SK-N-MC (cell line): ENCODE data around the gene SPIC.

Experiments
- EZH2 ChIP-seq: fragments of 200-600 bp; sonication (generic); IDR thresholded peaks from one replicate; pipeline ENCODE4 v1.6.1; 2017; ENCODE audit warnings: antibody characterized with exemption
- FOXP2 ChIP-seq: optimal IDR thresholded peaks from 2 replicates; pipeline ENCODE3; 2011; ENCODE audit warnings: mild to moderate bottlenecking, moderate library complexity; ENCODE audit not compliant: insufficient read depth; ENCODE audit errors: extremely low read length, control extremely low read depth
- POLR2AphosphoS5 ChIP-seq: IDR thresholded peaks from 2 replicates; pipeline ENCODE4 v1.6.1; 2012; ENCODE audit warnings: mild to moderate bottlenecking, low read depth, low read length, borderline replicate concordance

DNA sequence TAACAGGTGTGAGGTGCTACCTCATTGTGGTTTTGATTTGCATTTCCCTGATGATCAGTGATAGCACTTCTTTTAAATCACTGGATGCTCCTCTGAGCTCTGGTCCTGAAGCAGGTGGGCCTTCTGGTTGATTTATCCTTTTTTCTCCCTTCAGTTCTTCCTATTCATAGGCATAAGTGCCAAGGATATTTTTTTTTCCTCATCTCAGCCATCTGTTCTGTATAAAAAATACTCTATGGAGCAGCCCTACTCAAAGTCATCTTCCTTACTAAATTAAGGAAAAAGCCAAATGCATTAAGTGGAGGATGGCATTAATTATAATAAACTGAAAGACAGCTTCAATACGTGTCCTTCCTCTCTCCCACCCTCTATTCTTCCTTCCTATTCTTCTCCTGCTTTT is 18.4 kb downstream of the SPIC start:
- TF ChIP-seq POLR2AphosphoS5 (no peak), EZH2 (no peak), FOXP2 (no peak)
